Neuronal stem cell (in vitro differentiated cells): ENCODE measurements around the gene TP63.

Experiments used
- DNase-seq: peaks from one replicate; pipeline ENCODE4 v3.0.0-alpha.2; 2013; ENCODE audit warnings: low spot score
- H2AFZ ChIP-seq: one replicate; pipeline ENCODE4 v1.6.1; 2013; ENCODE audit warnings: mild to moderate bottlenecking, low read length, inconsistent platforms
- H2AK5ac ChIP-seq: 2 replicates; pipeline ENCODE4 v1.6.1; 2013; ENCODE audit warnings: low read depth, mild to moderate bottlenecking, inconsistent platforms, low read length, moderate library complexity, mixed read lengths
- H2BK120ac ChIP-seq: 2 replicates; pipeline ENCODE4 v1.6.1; 2013; ENCODE audit warnings: low read depth, mild to moderate bottlenecking, inconsistent platforms, low read length, moderate library complexity, mixed read lengths
- H2BK12ac ChIP-seq: one replicate; pipeline ENCODE4 v1.6.1; 2013; ENCODE audit warnings: low read length, inconsistent platforms
- H2BK15ac ChIP-seq: 2 replicates; pipeline ENCODE4 v1.6.1; 2013; ENCODE audit warnings: mild to moderate bottlenecking, low read length, inconsistent platforms, mixed read lengths
- H2BK5ac ChIP-seq: one replicate; pipeline ENCODE4 v1.6.1; 2013; ENCODE audit warnings: inconsistent platforms, mild to moderate bottlenecking, low read length, moderate library complexity
- H3K14ac ChIP-seq: one replicate; pipeline ENCODE4 v1.6.1; 2013; ENCODE audit warnings: low read length, inconsistent platforms
- H3K18ac ChIP-seq: 2 replicates; pipeline ENCODE4 v1.6.1; 2013; ENCODE audit warnings: low read length, inconsistent platforms
- H3K23ac ChIP-seq: 2 replicates; pipeline ENCODE4 v1.6.1; 2013; ENCODE audit warnings: low read depth, mild to moderate bottlenecking, mixed read lengths, low read length, inconsistent platforms; ENCODE audit not compliant: poor library complexity
- H3K27ac ChIP-seq: replicated peaks from 3 replicates; pipeline ENCODE4 v1.5.1; 2013; ENCODE audit warnings: low read length, inconsistent platforms
- H3K27me3 ChIP-seq, 3 experiments: 2 replicates each; pipeline ENCODE4 v1.6.1; 2013; ENCODE audit warnings: low read length in 3 of 3, mild to moderate bottlenecking in 2 of 3, inconsistent platforms in 1 of 3, low read depth in 1 of 3, mixed read lengths in 1 of 3, moderate library complexity in 1 of 3; ENCODE audit not compliant: control insufficient read depth in 3 of 3, insufficient read depth in 3 of 3
- H3K36me3 ChIP-seq, 2 donors: replicated peaks in 1 of 2; 2 replicates each; pipeline ENCODE4 v1.6.1; 2013; ENCODE audit warnings: low read length in 2 of 2; ENCODE audit not compliant: control insufficient read depth in 2 of 2, insufficient read depth in 2 of 2
- H3K4ac ChIP-seq: 2 replicates; pipeline ENCODE4 v1.6.1; 2013; ENCODE audit warnings: inconsistent platforms, mild to moderate bottlenecking, low read length, moderate library complexity
- H3K4me1 ChIP-seq, 2 donors: 1 replicate in 1 of 2; 2 replicates in 1 of 2; pipeline ENCODE4 v1.6.1; 2013; ENCODE audit warnings: low read length in 2 of 2, low read depth in 1 of 2; ENCODE audit not compliant: control insufficient read depth in 2 of 2, insufficient read depth in 1 of 2
- H3K4me2 ChIP-seq: one replicate; pipeline ENCODE4 v1.6.1; 2013; ENCODE audit warnings: mild to moderate bottlenecking, low read length, inconsistent platforms; ENCODE audit not compliant: insufficient read depth, poor library complexity, severe bottlenecking
- H3K4me3 ChIP-seq, 2 donors: 2 replicates each; pipeline ENCODE4 v1.5.1; 2013; ENCODE audit warnings: low read length in 2 of 2, mild to moderate bottlenecking in 2 of 2, inconsistent platforms in 1 of 2, moderate library complexity in 1 of 2
- H3K79me1 ChIP-seq: one replicate; pipeline ENCODE4 v1.6.1; 2013; ENCODE audit warnings: low read depth, mild to moderate bottlenecking, inconsistent platforms, low read length, moderate library complexity
- H3K9ac ChIP-seq: one replicate; pipeline ENCODE4 v1.6.1; 2013; ENCODE audit warnings: mild to moderate bottlenecking, low read depth, low read length, inconsistent platforms; ENCODE audit not compliant: poor library complexity
- H3K9me3 ChIP-seq, 2 donors: replicated peaks in 1 of 2; 2 replicates each; pipeline versions ENCODE3 to v1.6.1; 2013; ENCODE audit warnings: low read length in 2 of 2, mild to moderate bottlenecking in 2 of 2, inconsistent platforms in 1 of 2, low read depth in 1 of 2, mixed read lengths in 1 of 2, moderate library complexity in 1 of 2; ENCODE audit not compliant: control insufficient read depth in 2 of 2, insufficient read depth in 1 of 2
- H4K8ac ChIP-seq: one replicate; pipeline ENCODE4 v1.6.1; 2013; ENCODE audit warnings: low read depth, mild to moderate bottlenecking, inconsistent platforms, low read length, moderate library complexity
- H4K91ac ChIP-seq: one replicate; pipeline ENCODE4 v1.6.1; 2013; ENCODE audit warnings: low read length, low read depth, mild to moderate bottlenecking, inconsistent platforms; ENCODE audit not compliant: poor library complexity
- WGBS, 2 donors: extraction: QIAGEN DNeasy Blood & Tissue Kit; methylation state at CpG; one replicate each; pipeline ENCODE4 v1.1.7; 2013; ENCODE audit warnings: missing lambda C conversion rate in 2 of 2, mixed read lengths in 1 of 2; ENCODE audit not compliant: insufficient read length in 2 of 2, insufficient replicate concordance in 1 of 2; ENCODE audit errors: extremely low coverage in 2 of 2; 5-methylcytosine and 5-hydroxymethylcytosine counted together

TP63 gene

DNA sequence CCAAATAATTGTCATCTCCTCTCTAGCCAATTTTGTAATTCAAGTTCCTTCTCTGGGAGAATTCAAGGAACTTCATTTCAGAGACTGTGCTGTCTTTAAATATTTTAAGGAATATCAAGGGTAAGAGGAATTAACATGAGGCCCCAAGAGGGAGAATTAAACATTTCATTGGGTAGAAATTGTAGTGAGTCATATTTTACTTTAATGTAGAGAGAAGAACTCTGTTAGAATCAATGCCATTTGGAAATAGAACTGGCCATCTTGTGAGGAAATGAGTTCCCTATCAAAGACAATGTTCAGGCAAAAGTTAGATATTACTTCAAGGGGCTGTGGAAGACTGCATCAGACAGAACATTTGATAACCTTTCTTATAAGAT is 43.5 kb upstream of the TP63 start:
- no peak overlapping the region for H3K4me2 ChIP-seq
- no peak overlapping the region for H3K27ac ChIP-seq
- H3K23ac ChIP-seq, result no peak overlapping the region
- no peaks in the 10 kb centered on the region for H3K36me3 ChIP-seq
- H3K9me3 ChIP-seq, result no peaks in the 10 kb centered on the region
- no peaks in the 10 kb centered on the region for H3K27me3 ChIP-seq
- H2AFZ ChIP-seq, result no peak overlapping the region
- no peak overlapping the region for H3K9ac ChIP-seq
- no peaks in the 10 kb centered on the region for H3K4me1 ChIP-seq
- no peak for DNase-seq
- no peak overlapping the region for H3K4me3 ChIP-seq
- no peak overlapping the region for H3K14ac ChIP-seq
- H3K18ac ChIP-seq, result no peak overlapping the region
- no peak overlapping the region for H2BK120ac ChIP-seq
- no peaks in the 10 kb centered on the region for H3K79me1 ChIP-seq
- no peak overlapping the region for H4K91ac ChIP-seq
- H2AK5ac ChIP-seq, result no peak overlapping the region
- H4K8ac ChIP-seq, result no peak overlapping the region
- no peak overlapping the region for H2BK12ac ChIP-seq
- H2BK15ac ChIP-seq, result no peak overlapping the region
- H3K4ac ChIP-seq, result no peak overlapping the region
- no peak overlapping the region for H2BK5ac ChIP-seq

- no peak overlapping the region for H2BK5ac ChIP-seq
- H3K36me3 ChIP-seq, result no peaks in the 10 kb centered on the region
- H2BK12ac ChIP-seq, result no peak overlapping the region
- no peak overlapping the region for H2AK5ac ChIP-seq
- no peak overlapping the region for H3K27ac ChIP-seq
- no peaks in the 10 kb centered on the region for H3K9me3 ChIP-seq
- H2BK15ac ChIP-seq, result no peak overlapping the region
- no peak overlapping the region for H3K4me3 ChIP-seq
- H3K14ac ChIP-seq, result no peak overlapping the region
- no peak overlapping the region for H3K18ac ChIP-seq
- H2BK120ac ChIP-seq, result no peak overlapping the region
- H4K91ac ChIP-seq, result no peak overlapping the region
- no peak overlapping the region for H4K8ac ChIP-seq
- no peak overlapping the region for H3K4ac ChIP-seq
- 100% methylated on average over 1 of the region's 1 CpG; no CpG with 5 or more reads in 1 of the 2 donors for WGBS, 2 donors
- no peak overlapping the region for H3K9ac ChIP-seq
- H2AFZ ChIP-seq, result no peak overlapping the region
- DNase-seq, result no peak
- no peak overlapping the region for H3K4me2 ChIP-seq
- H3K79me1 ChIP-seq, result no peaks in the 10 kb centered on the region
- no peaks in the 10 kb centered on the region for H3K27me3 ChIP-seq
- H3K23ac ChIP-seq, result no peak overlapping the region
- H3K4me1 ChIP-seq, result no peaks in the 10 kb centered on the region
These were observed 43.1 kb upstream of the TP63 start for GRCh38 chr3:189588070-189588469.

- no peaks in the 10 kb centered on the region for H3K79me1 ChIP-seq
- no peak overlapping the region for H3K4me2 ChIP-seq
- H4K91ac ChIP-seq, result no peak overlapping the region
- H2BK15ac ChIP-seq, result no peak overlapping the region
- H3K4ac ChIP-seq, result no peak overlapping the region
- no peak overlapping the region for H2AFZ ChIP-seq
- no peak overlapping the region for H2AK5ac ChIP-seq
- H3K27ac ChIP-seq, result no peak overlapping the region
- H2BK120ac ChIP-seq, result no peak overlapping the region
- H3K9ac ChIP-seq, result no peak overlapping the region
- no peak overlapping the region for H3K18ac ChIP-seq
- H2BK12ac ChIP-seq, result no peak overlapping the region
- no peaks in the 10 kb centered on the region for H3K27me3 ChIP-seq
- WGBS, 2 donors, result no CpG with 5 or more reads among the region's 5 CpGs
- no peak overlapping the region for H3K14ac ChIP-seq
- H3K23ac ChIP-seq, result no peak overlapping the region
- H3K9me3 ChIP-seq, result no peaks in the 10 kb centered on the region
- no peak overlapping the region for H4K8ac ChIP-seq
- H3K4me3 ChIP-seq, result no peak overlapping the region
- H2BK5ac ChIP-seq, result no peak overlapping the region
- H3K36me3 ChIP-seq, result no peaks in the 10 kb centered on the region
- no peaks in the 10 kb centered on the region for H3K4me1 ChIP-seq
- no peak for DNase-seq
These were observed 42.6 kb upstream of the TP63 start for GRCh38 chr3:189588475-189589178.

DNA sequence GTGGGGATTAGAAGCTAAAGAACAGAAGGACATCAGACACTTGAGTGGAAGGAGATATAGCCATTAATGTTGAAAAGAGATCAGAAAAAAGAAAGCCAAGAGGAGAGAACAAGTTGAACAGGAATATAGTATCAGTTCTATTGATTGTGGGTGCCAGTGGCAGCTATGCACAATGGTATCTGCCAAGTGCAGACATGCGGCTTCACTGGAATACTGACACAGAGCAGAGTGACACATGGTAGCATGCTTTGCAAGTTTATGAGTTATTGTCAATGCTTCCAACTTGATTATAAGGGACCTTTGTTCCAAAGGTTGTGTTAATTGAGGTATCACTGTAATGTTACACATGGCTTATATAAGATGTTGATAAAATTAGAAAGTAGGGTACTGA is 42.0 kb upstream of the TP63 start:
- no peaks in the 10 kb centered on the region for H3K9me3 ChIP-seq
- no peak overlapping the region for H4K91ac ChIP-seq
- H2AK5ac ChIP-seq, result no peak overlapping the region
- H3K4ac ChIP-seq, result no peak overlapping the region
- no peaks in the 10 kb centered on the region for H3K4me1 ChIP-seq
- H3K4me2 ChIP-seq, result no peak overlapping the region
- H2AFZ ChIP-seq, result no peak overlapping the region
- no peak overlapping the region for H3K14ac ChIP-seq
- no peak for DNase-seq
- H3K27ac ChIP-seq, result no peak overlapping the region
- no peak overlapping the region for H2BK12ac ChIP-seq
- no peak overlapping the region for H2BK15ac ChIP-seq
- no peak overlapping the region for H3K9ac ChIP-seq
- no peak overlapping the region for H4K8ac ChIP-seq
- H3K23ac ChIP-seq, result no peak overlapping the region
- no peaks in the 10 kb centered on the region for H3K79me1 ChIP-seq
- no peak overlapping the region for H2BK5ac ChIP-seq
- no peaks in the 10 kb centered on the region for H3K36me3 ChIP-seq
- WGBS, 2 donors, result no CpG with 5 or more reads among the region's 1 CpG
- no peak overlapping the region for H2BK120ac ChIP-seq
- H3K27me3 ChIP-seq, result no peaks in the 10 kb centered on the region
- H3K18ac ChIP-seq, result no peak overlapping the region
- H3K4me3 ChIP-seq, result no peak overlapping the region
